Measurements from ENCODE around the gene TMEM170B. TPM values are rescaled to one million over a fixed set of nuclear protein-coding genes. Genes with fewer than 3 reads are reported as not detected.

Gene TMEM170B
- total RNA-seq, 1 donor, result 4.0 TPM

GRCh38 chr6:11556309-11556708 is 18.8 kb downstream of the TMEM170B start:
- Histone ChIP-seq H3K4me1 (ENCODE audit: insufficient read depth, low read length) (no peaks in the 10 kb centered on the region), H3K4me2 (ENCODE audit: insufficient read depth, low read length) (no peak overlapping the region), H3K9me3 (ENCODE audit: low read depth, low read length) (no peaks in the 10 kb centered on the region), H4K20me1 (ENCODE audit: insufficient read depth, low read length) (no peaks in the 10 kb centered on the region), H3K27me3 (ENCODE audit: insufficient read depth, low read length) (no peaks in the 10 kb centered on the region), H3K79me2 (ENCODE audit: insufficient read depth, low read length) (no peaks in the 10 kb centered on the region), H3K27ac (ENCODE audit: low read depth, low read length) (no peak overlapping the region), H2AFZ (ENCODE audit: low read length) (no peak overlapping the region), H3K4me3 (ENCODE audit: insufficient read depth, low read length) (no peak overlapping the region), H3K36me3 (ENCODE audit: insufficient read depth, low read length) (no peaks in the 10 kb centered on the region)
- DNase-seq (ENCODE audit: insufficient read length, low spot score, missing footprints), result no peak
- TF ChIP-seq, protein P1, sequence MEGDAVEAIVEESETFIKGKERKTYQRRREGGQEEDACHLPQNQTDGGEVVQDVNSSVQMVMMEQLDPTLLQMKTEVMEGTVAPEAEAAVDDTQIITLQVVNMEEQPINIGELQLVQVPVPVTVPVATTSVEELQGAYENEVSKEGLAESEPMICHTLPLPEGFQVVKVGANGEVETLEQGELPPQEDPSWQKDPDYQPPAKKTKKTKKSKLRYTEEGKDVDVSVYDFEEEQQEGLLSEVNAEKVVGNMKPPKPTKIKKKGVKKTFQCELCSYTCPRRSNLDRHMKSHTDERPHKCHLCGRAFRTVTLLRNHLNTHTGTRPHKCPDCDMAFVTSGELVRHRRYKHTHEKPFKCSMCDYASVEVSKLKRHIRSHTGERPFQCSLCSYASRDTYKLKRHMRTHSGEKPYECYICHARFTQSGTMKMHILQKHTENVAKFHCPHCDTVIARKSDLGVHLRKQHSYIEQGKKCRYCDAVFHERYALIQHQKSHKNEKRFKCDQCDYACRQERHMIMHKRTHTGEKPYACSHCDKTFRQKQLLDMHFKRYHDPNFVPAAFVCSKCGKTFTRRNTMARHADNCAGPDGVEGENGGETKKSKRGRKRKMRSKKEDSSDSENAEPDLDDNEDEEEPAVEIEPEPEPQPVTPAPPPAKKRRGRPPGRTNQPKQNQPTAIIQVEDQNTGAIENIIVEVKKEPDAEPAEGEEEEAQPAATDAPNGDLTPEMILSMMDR (IDR thresholded peaks at IDR 0.05; ENCODE audit: extremely low read depth, low read depth, low read length), result no peak

DNA sequence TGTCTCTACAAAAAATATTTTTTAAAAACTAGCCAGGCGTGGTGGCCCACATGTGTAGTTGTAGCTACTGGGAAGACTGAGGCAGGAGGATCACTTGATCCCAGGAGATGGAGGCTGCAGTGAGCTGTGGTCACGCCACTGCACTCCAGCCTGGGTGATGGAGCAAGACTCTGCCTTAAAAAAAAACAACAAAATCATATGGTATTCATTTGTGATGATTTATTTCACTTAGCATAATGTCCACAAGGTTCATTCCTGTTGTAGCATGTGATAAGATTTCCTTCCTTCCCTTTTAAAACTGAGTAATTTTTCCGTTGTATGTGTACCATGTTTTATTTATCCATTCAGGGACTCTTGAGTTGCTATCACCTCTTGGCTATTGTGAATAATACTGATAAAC is 26.2 kb downstream of the TMEM170B start:
- H2AFZ ChIP-seq (ENCODE audit: low read length), result no peak overlapping the region

DNA sequence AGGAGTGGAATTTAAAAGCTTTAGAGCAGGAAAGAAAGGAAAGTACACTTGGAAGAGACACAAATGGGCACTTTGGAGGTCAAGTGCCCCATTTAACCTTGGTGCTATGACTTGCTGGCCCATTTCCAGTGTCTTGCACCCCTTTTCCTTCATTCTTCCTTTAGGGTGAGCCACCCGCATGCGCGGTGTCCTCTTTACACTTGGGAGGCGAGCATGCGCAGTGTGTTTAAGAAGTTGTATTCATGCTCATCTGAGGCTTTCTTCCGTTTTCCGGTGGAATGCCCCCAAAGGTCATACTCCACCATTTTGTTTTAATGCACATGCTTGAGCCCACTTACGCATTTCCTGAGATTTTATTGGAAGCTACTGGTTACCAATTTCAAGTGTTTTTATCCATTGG is 29.1 kb downstream of the TMEM170B start:
- TF ChIP-seq, protein P1 (IDR thresholded peaks at IDR 0.05; ENCODE audit: extremely low read depth, low read depth, low read length), result no peak
- no peak for DNase-seq (ENCODE audit: insufficient read length, low spot score, missing footprints)
- H4K20me1 ChIP-seq (ENCODE audit: insufficient read depth, low read length), result no peaks in the 10 kb centered on the region
- H3K27ac ChIP-seq (ENCODE audit: low read depth, low read length), result no peak overlapping the region
- H3K36me3 ChIP-seq (ENCODE audit: insufficient read depth, low read length), result no peaks in the 10 kb centered on the region
- no peaks in the 10 kb centered on the region for H3K4me1 ChIP-seq (ENCODE audit: insufficient read depth, low read length)
- no peaks in the 10 kb centered on the region for H3K79me2 ChIP-seq (ENCODE audit: insufficient read depth, low read length)
- no peak overlapping the region for H2AFZ ChIP-seq (ENCODE audit: low read length)
- no peaks in the 10 kb centered on the region for H3K27me3 ChIP-seq (ENCODE audit: insufficient read depth, low read length)
- no peak overlapping the region for H3K4me3 ChIP-seq (ENCODE audit: insufficient read depth, low read length)
- H3K9me3 ChIP-seq (ENCODE audit: low read depth, low read length), result no peaks in the 10 kb centered on the region
- no peak overlapping the region for H3K4me2 ChIP-seq (ENCODE audit: insufficient read depth, low read length)

More for the DNA sequence above, 26.2 kb downstream of the TMEM170B start:
- Histone ChIP-seq H3K9me3 (ENCODE audit: low read depth, low read length) (no peaks in the 10 kb centered on the region), H3K4me3 (ENCODE audit: insufficient read depth, low read length) (no peak overlapping the region), H3K4me2 (ENCODE audit: insufficient read depth, low read length) (no peak overlapping the region), H3K27ac (ENCODE audit: low read depth, low read length) (no peak overlapping the region), H3K27me3 (ENCODE audit: insufficient read depth, low read length) (no peaks in the 10 kb centered on the region), H3K79me2 (ENCODE audit: insufficient read depth, low read length) (no peaks in the 10 kb centered on the region), H4K20me1 (ENCODE audit: insufficient read depth, low read length) (no peaks in the 10 kb centered on the region), H3K4me1 (ENCODE audit: insufficient read depth, low read length) (no peaks in the 10 kb centered on the region), H3K36me3 (ENCODE audit: insufficient read depth, low read length) (no peaks in the 10 kb centered on the region)
- TF ChIP-seq, protein P1 (IDR thresholded peaks at IDR 0.05; ENCODE audit: extremely low read depth, low read depth, low read length), result no peak
- DNase-seq (ENCODE audit: insufficient read length, low spot score, missing footprints), result no peak

GRCh38 chr6:11571073-11571472 is 33.5 kb downstream of the TMEM170B start:
- H3K27ac ChIP-seq (ENCODE audit: low read depth, low read length), result no peak overlapping the region
- H3K79me2 ChIP-seq (ENCODE audit: insufficient read depth, low read length), result no peaks in the 10 kb centered on the region
- no peak for DNase-seq (ENCODE audit: insufficient read length, low spot score, missing footprints)
- no peaks in the 10 kb centered on the region for H3K4me1 ChIP-seq (ENCODE audit: insufficient read depth, low read length)
- H2AFZ ChIP-seq (ENCODE audit: low read length), result no peak overlapping the region
- no peaks in the 10 kb centered on the region for H4K20me1 ChIP-seq (ENCODE audit: insufficient read depth, low read length)
- no peaks in the 10 kb centered on the region for H3K36me3 ChIP-seq (ENCODE audit: insufficient read depth, low read length)
- H3K4me3 ChIP-seq (ENCODE audit: insufficient read depth, low read length), result no peak overlapping the region
- no peaks in the 10 kb centered on the region for H3K9me3 ChIP-seq (ENCODE audit: low read depth, low read length)
- H3K27me3 ChIP-seq (ENCODE audit: insufficient read depth, low read length), result no peaks in the 10 kb centered on the region
- H3K4me2 ChIP-seq (ENCODE audit: insufficient read depth, low read length), result no peak overlapping the region
- TF ChIP-seq, protein P1 (IDR thresholded peaks at IDR 0.05; ENCODE audit: extremely low read depth, low read depth, low read length), result no peak

Data from osteoblast (primary cell).